Spleen (tissue), 7 donors: Measurements from ENCODE around the gene TMEM38A.

Experiments
- CTCF ChIP-seq, 11 experiments: fragments of 200-600 bp in 7 of 11; fragments of 450-650 bp in 4 of 11; sonication (generic) in 4 of 11; IDR thresholded peaks in 8 of 11; conservative IDR thresholded peaks in 3 of 11; 1 replicate in 7 of 11; 2 replicates in 4 of 11; pipeline versions ENCODE4 v1.4.0 to v1.8.0; 2016 to 2021; ENCODE audit warnings: antibody characterized with exemption in 11 of 11, inconsistent platforms in 4 of 11, mild to moderate bottlenecking in 1 of 11
- POLR2A ChIP-seq, 3 donors: fragments of 450-650 bp; IDR thresholded peaks; one replicate each; pipeline ENCODE4 v1.5.1; 2017; ENCODE audit warnings: antibody characterized with exemption in 3 of 3, mild to moderate bottlenecking in 1 of 3
- donor health status: DM: no; HTN: no; CAD: no; lungs with moderate emphysema.
- donor health status: DM: no; HTN: no; CAD: no.
- donor health status: DM: no; HTN: no; CAD: no.

GRCh38 chr19:16726916-16727315 lies 66.0 kb downstream of the TMEM38A start:
- TF ChIP-seq CTCF (IDR thresholded peaks at IDR 0.05 in 8 of 11, conservative IDR thresholded peaks at IDR 0.05 in 3 of 11) (no peak), POLR2A (IDR thresholded peaks at IDR 0.05) (no peak)
